GM10266 (cell line): Measurements from ENCODE around the gene PARD3B.

Source experiments
- DNase-seq: peaks from one replicate; pipeline ENCODE4 v3.0.0; 2012; ENCODE audit errors: extremely low spot score
- CTCF ChIP-seq: IDR thresholded peaks from 2 replicates; pipeline ENCODE4 v1.5.1; 2012; ENCODE audit warnings: mild to moderate bottlenecking, low read depth; ENCODE audit not compliant: control insufficient read depth, insufficient read depth; ENCODE audit errors: missing control alignments

The PARD3B gene

GRCh38 chr2:205002390-205002789 is 457.1 kb downstream of the PARD3B start:
- no peak for DNase-seq
- no peak for TF ChIP-seq CTCF

GRCh38 chr2:205003288-205003687 is 458.0 kb downstream of the PARD3B start:
- TF ChIP-seq CTCF, result no peak
- DNase-seq, result no peak

GRCh38 chr2:205010196-205010595 is 464.9 kb downstream of the PARD3B start:
- no peak for TF ChIP-seq CTCF
- no peak for DNase-seq

- no peak for DNase-seq
- no peak for TF ChIP-seq CTCF
These were observed 465.8 kb downstream of the PARD3B start for GRCh38 chr2:205011031-205011430.

GRCh38 chr2:205012961-205013360 is 467.7 kb downstream of the PARD3B start:
- no peak for TF ChIP-seq CTCF

GRCh38 chr2:205013586-205013985 is 468.3 kb downstream of the PARD3B start:
- TF ChIP-seq CTCF, result no peak
- no peak for DNase-seq

More at GRCh38 chr2:205012961-205013360, 467.7 kb downstream of the PARD3B start:
- DNase-seq, result no peak

- TF ChIP-seq CTCF, result no peak
- no peak for DNase-seq
These were observed 468.9 kb downstream of the PARD3B start for GRCh38 chr2:205014201-205014600.

- DNase-seq, result no peak
- TF ChIP-seq CTCF, result no peak
These were observed 472.1 kb downstream of the PARD3B start for GRCh38 chr2:205017381-205017780.
